Measurements from ENCODE around the gene CHCHD3. TPM values are rescaled to one million over a fixed set of nuclear protein-coding genes. Genes with fewer than 3 reads are reported as not detected.
A peak's percentile ranks its signal among the peaks of the same experiment; 100 is the strongest.

Gene CHCHD3
- total RNA-seq, 1 donor from 2014 or later: 142 TPM

DNA sequence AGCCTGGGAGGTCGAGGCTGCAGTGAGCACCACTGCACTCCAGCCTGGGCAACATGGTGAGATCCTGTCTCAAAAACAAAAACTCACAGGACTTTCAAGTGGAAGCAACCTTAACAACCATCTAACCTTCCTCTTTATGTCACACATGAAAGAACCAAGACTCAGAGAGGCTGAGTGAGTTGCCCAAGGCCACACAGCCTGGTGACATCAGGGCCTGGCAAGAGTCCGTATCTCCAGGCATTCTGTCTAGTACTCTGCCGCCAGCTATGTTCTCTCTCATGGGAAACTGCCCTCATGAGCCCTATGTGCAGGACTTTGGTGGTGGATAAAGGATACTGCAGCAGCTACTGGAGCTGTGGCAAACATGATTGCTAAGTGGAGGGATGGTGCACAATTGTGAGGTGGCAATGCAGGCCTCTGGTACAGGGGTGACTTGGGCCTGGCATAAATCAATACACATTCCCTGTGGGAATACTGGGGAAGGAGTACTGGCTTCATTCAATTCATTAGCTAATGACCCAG lies 10.1 kb upstream of the CHCHD3 start:
- TF ChIP-seq EZH2 (IDR thresholded peaks at IDR 0.05) (no peak), EZH2phosphoT487 (IDR thresholded peaks at IDR 0.05) (no peak)
- TF ChIP-seq, protein P1, sequence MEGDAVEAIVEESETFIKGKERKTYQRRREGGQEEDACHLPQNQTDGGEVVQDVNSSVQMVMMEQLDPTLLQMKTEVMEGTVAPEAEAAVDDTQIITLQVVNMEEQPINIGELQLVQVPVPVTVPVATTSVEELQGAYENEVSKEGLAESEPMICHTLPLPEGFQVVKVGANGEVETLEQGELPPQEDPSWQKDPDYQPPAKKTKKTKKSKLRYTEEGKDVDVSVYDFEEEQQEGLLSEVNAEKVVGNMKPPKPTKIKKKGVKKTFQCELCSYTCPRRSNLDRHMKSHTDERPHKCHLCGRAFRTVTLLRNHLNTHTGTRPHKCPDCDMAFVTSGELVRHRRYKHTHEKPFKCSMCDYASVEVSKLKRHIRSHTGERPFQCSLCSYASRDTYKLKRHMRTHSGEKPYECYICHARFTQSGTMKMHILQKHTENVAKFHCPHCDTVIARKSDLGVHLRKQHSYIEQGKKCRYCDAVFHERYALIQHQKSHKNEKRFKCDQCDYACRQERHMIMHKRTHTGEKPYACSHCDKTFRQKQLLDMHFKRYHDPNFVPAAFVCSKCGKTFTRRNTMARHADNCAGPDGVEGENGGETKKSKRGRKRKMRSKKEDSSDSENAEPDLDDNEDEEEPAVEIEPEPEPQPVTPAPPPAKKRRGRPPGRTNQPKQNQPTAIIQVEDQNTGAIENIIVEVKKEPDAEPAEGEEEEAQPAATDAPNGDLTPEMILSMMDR (IDR thresholded peaks at IDR 0.05): no peak
- no peaks in the 10 kb centered on the region for H3K36me3 ChIP-seq
- peaks cover 2% of the 10 kb centered on the region for H3K27me3 Mint-ChIP-seq (ENCODE audit: insufficient read depth, low read depth)

DNA sequence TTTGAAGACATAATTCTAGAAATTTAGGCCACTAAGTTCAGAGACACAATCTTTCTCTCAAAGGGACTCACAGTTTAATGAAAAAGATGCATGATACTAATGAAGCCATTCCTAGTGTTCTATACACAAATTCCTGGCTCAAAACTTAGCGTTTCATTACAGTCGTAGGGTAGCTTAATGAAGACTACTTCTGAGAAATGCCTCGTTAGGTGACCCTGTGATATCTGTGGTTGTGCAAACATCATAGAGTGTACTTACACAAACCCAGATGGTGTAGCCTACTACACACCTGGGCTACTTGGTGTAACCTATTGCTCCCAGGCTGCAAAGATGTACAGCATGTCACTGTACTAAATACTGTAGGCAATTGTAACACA lies 488 bp upstream of the CHCHD3 start:
- peak overlapping the region; percentile 94 for H3K4me3 Mint-ChIP-seq
- peaks cover 2% of the 10 kb centered on the region for H3K27me3 Mint-ChIP-seq (ENCODE audit: insufficient read depth, low read depth)
- Histone ChIP-seq H2AFZ (replicated peaks) (peak overlapping the region; percentile 95), H3K4me1 (peaks cover 15% of the 10 kb centered on the region), H3F3A (ENCODE audit: low read depth) (no peaks in the 10 kb centered on the region), H4K20me1 (ENCODE audit: low read depth) (peaks cover 38% of the 10 kb centered on the region), H3K4me2 (no peak overlapping the region), H3K4me3 (no peak overlapping the region), H3K27ac (no peak overlapping the region), H3K79me2 (ENCODE audit: low read depth) (peaks cover 45% of the 10 kb centered on the region), H3K27me3 (no peaks in the 10 kb centered on the region), H3K9me3 (ENCODE audit: low read depth) (no peaks in the 10 kb centered on the region), H3K9ac (no peak overlapping the region), H3K36me3 (no peaks in the 10 kb centered on the region)
- peak overlapping the region; percentile 87 for H3K27ac Mint-ChIP-seq
- DNase-seq (ENCODE audit: low spot score): no peak
- TF ChIP-seq EZH2 (IDR thresholded peaks at IDR 0.05) (no peak), EZH2phosphoT487 (IDR thresholded peaks at IDR 0.05) (no peak)
- TF ChIP-seq, protein P1 (IDR thresholded peaks at IDR 0.05): no peak
- H3K9me3 Mint-ChIP-seq: no peaks in the 10 kb centered on the region
- H3K36me3 Mint-ChIP-seq: no peaks in the 10 kb centered on the region
- peaks cover 15% of the 10 kb centered on the region for H3K4me1 Mint-ChIP-seq

More for the DNA sequence above, 10.1 kb upstream of the CHCHD3 start:
- H3F3A ChIP-seq (ENCODE audit: low read depth): no peaks in the 10 kb centered on the region
- no peaks in the 10 kb centered on the region for H3K4me1 ChIP-seq
- no peaks in the 10 kb centered on the region for H3K79me2 ChIP-seq (ENCODE audit: low read depth)
- no peaks in the 10 kb centered on the region for H3K4me1 Mint-ChIP-seq
- no peaks in the 10 kb centered on the region for H3K27me3 ChIP-seq
- no peak overlapping the region for H3K9ac ChIP-seq
- no peaks in the 10 kb centered on the region for H3K9me3 Mint-ChIP-seq
- no peak overlapping the region for H3K4me3 Mint-ChIP-seq
- no peaks in the 10 kb centered on the region for H3K36me3 Mint-ChIP-seq
- H3K4me2 ChIP-seq: no peak overlapping the region
- no peak overlapping the region for H3K4me3 ChIP-seq
- H4K20me1 ChIP-seq (ENCODE audit: low read depth): no peaks in the 10 kb centered on the region
- no peaks in the 10 kb centered on the region for H3K9me3 ChIP-seq (ENCODE audit: low read depth)
- no peak overlapping the region for H2AFZ ChIP-seq (replicated peaks)
- H3K27ac Mint-ChIP-seq: no peak overlapping the region
- no peak overlapping the region for H3K27ac ChIP-seq
- no peak for DNase-seq (ENCODE audit: low spot score)

DNA sequence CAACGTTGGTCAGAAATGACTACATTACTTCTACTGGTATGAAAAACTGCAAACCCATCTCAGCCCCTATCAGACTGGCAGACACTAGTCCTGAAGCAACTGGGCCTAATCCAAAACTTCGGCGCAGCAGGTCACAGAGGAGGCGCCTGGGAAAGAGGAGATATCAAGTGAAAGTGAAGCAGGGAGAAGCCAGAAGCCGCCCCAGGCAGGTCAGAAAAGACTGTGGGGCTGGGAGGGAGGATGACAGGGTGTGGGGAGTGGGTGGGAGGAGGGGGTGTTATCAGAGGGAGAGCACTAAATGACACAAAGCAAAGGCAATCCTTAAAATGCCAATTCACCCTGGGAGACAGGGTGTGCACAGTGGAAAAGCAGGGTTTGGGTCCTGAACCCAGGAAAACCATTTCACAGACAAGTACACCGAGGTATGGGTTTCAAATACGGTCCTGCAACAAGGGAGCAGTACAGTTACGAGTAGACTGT lies 731 bp downstream of the CHCHD3 start:
- H3K4me1 Mint-ChIP-seq: peaks cover 15% of the 10 kb centered on the region
- peaks cover 43% of the 10 kb centered on the region for H4K20me1 ChIP-seq (ENCODE audit: low read depth)

More for the DNA sequence above, 731 bp downstream of the CHCHD3 start:
- Histone ChIP-seq H2AFZ (replicated peaks) (no peak overlapping the region), H3K4me3 (peak overlapping the region; percentile 81), H3K9ac (peak overlapping the region; percentile 77), H3K36me3 (no peaks in the 10 kb centered on the region), H3F3A (ENCODE audit: low read depth) (no peaks in the 10 kb centered on the region), H3K27me3 (no peaks in the 10 kb centered on the region), H3K4me1 (peaks cover 15% of the 10 kb centered on the region), H3K4me2 (peak overlapping the region; percentile 82), H3K9me3 (ENCODE audit: low read depth) (no peaks in the 10 kb centered on the region), H3K27ac (no peak overlapping the region), H3K79me2 (ENCODE audit: low read depth) (peaks cover 57% of the 10 kb centered on the region)
- no peaks in the 10 kb centered on the region for H3K36me3 Mint-ChIP-seq
- H3K9me3 Mint-ChIP-seq: no peaks in the 10 kb centered on the region
- peak overlapping the region; percentile 94 for H3K4me3 Mint-ChIP-seq
- peak overlapping the region; percentile 89 for H3K27ac Mint-ChIP-seq
- TF ChIP-seq EZH2phosphoT487 (IDR thresholded peaks at IDR 0.05) (no peak), EZH2 (IDR thresholded peaks at IDR 0.05) (no peak)
- TF ChIP-seq, protein P1 (IDR thresholded peaks at IDR 0.05): no peak
- H3K27me3 Mint-ChIP-seq (ENCODE audit: insufficient read depth, low read depth): peaks cover 2% of the 10 kb centered on the region
- peak; percentile 49 for DNase-seq (ENCODE audit: low spot score)
